Smooth muscle cell (in vitro differentiated cells): ENCODE data around the gene APCDD1L. TPM values are rescaled to one million over a fixed set of nuclear protein-coding genes. Genes with fewer than 3 reads are reported as not detected.

Source experiments
- DNase-seq: peaks from one replicate; lab custom pipeline; 2025; ENCODE audit not compliant: unreplicated experiment; lab: John Stamatoyannopoulos, UW
- H2AFZ ChIP-seq: fragments of 200-600 bp; sonication (generic); 2 replicates; pipeline ENCODE4 v1.6.0; 2016; ENCODE audit warnings: antibody characterized with exemption, low read depth, mild to moderate bottlenecking
- H3F3A ChIP-seq: fragments of 200-600 bp; sonication (generic); 2 replicates; pipeline ENCODE4 v1.6.0; 2017; ENCODE audit warnings: antibody characterized with exemption, low read depth
- H3K27ac ChIP-seq: fragments of 200-600 bp; sonication (generic); 2 replicates; pipeline ENCODE4 v1.5.1; 2016; ENCODE audit warnings: low read depth, mild to moderate bottlenecking
- H3K27me3 ChIP-seq: fragments of 200-600 bp; sonication (generic); 2 replicates; pipeline ENCODE4 v1.6.1; 2016; ENCODE audit warnings: low read depth, mild to moderate bottlenecking
- H3K36me3 ChIP-seq: fragments of 200-600 bp; sonication (generic); 2 replicates; pipeline ENCODE4 v1.5.1; 2016; ENCODE audit warnings: low read depth
- H3K4me1 ChIP-seq: fragments of 200-600 bp; sonication (generic); 2 replicates; pipeline ENCODE4 v1.5.1; 2016; ENCODE audit warnings: low read depth
- H3K4me2 ChIP-seq: fragments of 200-600 bp; sonication (generic); 2 replicates; pipeline ENCODE4 v1.6.0; 2016; ENCODE audit warnings: mild to moderate bottlenecking
- H3K4me3 ChIP-seq: fragments of 200-600 bp; sonication (generic); 2 replicates; pipeline ENCODE4 v1.5.1; 2016; ENCODE audit warnings: mild to moderate bottlenecking
- H3K79me2 ChIP-seq: fragments of 200-600 bp; sonication (generic); 2 replicates; pipeline ENCODE4 v1.6.0; 2016; ENCODE audit warnings: low read depth, mild to moderate bottlenecking
- H3K9ac ChIP-seq: fragments of 200-600 bp; sonication (generic); 2 replicates; pipeline ENCODE4 v1.6.0; 2016; ENCODE audit warnings: low read depth
- H3K9me3 ChIP-seq: fragments of 200-600 bp; sonication (generic); replicated peaks from 2 replicates; pipeline ENCODE4 v1.5.1; 2016; ENCODE audit warnings: low read depth
- H4K20me1 ChIP-seq: fragments of 200-600 bp; sonication (generic); 2 replicates; pipeline ENCODE4 v1.6.0; 2016; ENCODE audit warnings: low read depth
- CTCF ChIP-seq: fragments of 200-600 bp; sonication (generic); IDR thresholded peaks from 2 replicates; pipeline ENCODE4 v1.5.1; 2017; ENCODE audit warnings: borderline replicate concordance, mild to moderate bottlenecking, antibody characterized with exemption; ENCODE audit not compliant: insufficient read depth, poor library complexity, severe bottlenecking
- WGBS: methylation state at CpG from one replicate; pipeline ENCODE4 v1.1.7; 2016; ENCODE audit warnings: low lambda C conversion rate; 5-methylcytosine and 5-hydroxymethylcytosine counted together
- polyA plus RNA-seq: library from polyadenylated mRNA; unstranded; fragments of >200 nt; fragmentation: Nextera tagmentation; extraction: Ambion mirVana; gene quantifications from 2 replicates; pipeline ENCODE4 v1.2.1, GENCODE V29; 2016
- total RNA-seq: library from RNA; depleted of rRNA; stranded (reverse); fragments of >200 nt; gene quantifications from 2 replicates; pipeline ENCODE4 v1.2.3, GENCODE V29; 2014

Gene APCDD1L
- total and polyA plus RNA-seq, 2 experiments from 2014 or later = 9.4 to 18.3 TPM

GRCh38 chr20:58440021-58440767, 75.0 kb downstream of the APCDD1L start:
- Histone ChIP-seq H3K27me3 (no peaks in the 10 kb centered on the region), H3K79me2 (peaks cover 26% of the 10 kb centered on the region), H3K9ac (no peak overlapping the region), H3F3A (no peaks in the 10 kb centered on the region), H3K9me3 (no peaks in the 10 kb centered on the region), H3K36me3 (peaks cover 4% of the 10 kb centered on the region), H3K4me3 (no peak overlapping the region), H4K20me1 (peaks cover 73% of the 10 kb centered on the region), H3K27ac (no peak overlapping the region), H3K4me2 (no peak overlapping the region), H3K4me1 (no peaks in the 10 kb centered on the region), H2AFZ (no peak overlapping the region)
- WGBS = 82% methylated on average over 5 of the region's 5 CpGs
- DNase-seq = no peak
- TF ChIP-seq CTCF = no peak

DNA sequence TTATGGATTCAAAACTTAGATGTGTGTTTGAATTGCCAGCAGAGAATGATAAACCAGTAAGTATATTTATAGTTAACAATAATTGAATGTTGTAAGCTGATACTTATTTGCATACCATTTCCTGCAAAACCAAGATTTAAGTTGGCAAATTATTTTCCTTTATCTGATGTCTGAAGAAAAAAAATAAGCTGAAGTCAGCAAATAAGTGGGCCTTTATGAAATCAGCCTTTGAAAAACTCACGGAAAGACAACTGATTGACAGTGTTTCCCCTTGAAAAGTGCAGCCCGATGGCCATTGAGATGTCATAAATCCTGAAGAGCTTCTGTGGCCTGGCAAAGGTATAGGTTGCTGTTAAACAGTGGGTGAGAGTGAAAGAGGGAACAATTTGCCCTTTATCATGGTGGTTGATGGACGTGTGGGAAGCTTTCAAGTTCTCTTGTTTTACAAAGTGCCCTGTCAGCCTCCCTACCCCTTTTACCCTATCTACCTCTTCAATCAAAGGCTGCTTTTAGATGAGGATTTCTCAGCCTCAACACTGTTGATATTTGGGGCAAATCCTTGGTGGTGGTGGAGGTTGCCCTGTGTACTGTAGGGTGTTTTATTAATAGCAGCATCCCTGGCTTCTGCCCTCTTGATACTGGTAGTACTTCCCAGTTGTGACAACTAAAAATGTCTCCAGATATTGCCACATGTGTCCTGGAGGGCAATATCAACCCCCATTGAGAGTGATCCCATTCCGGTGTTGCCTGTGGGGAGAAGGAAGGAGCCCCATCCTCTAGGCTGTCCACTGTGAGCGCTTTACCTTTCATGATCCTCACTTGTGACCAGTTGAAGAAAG, 76.0 kb downstream of the APCDD1L start:
- Histone ChIP-seq H3K4me2 (no peak overlapping the region), H3K9me3 (no peaks in the 10 kb centered on the region), H3K79me2 (peaks cover 36% of the 10 kb centered on the region), H3K9ac (no peak overlapping the region), H2AFZ (no peak overlapping the region), H3K4me1 (no peaks in the 10 kb centered on the region), H4K20me1 (peaks cover 83% of the 10 kb centered on the region), H3K27me3 (no peaks in the 10 kb centered on the region), H3F3A (no peaks in the 10 kb centered on the region), H3K4me3 (no peak overlapping the region), H3K27ac (no peak overlapping the region), H3K36me3 (peaks cover 4% of the 10 kb centered on the region)
- TF ChIP-seq CTCF = no peak
- WGBS = 85% methylated on average over 5 of the region's 5 CpGs
- DNase-seq = no peak

- H3F3A ChIP-seq = no peaks in the 10 kb centered on the region
- peaks cover 87% of the 10 kb centered on the region for H4K20me1 ChIP-seq
- H3K4me2 ChIP-seq = no peak overlapping the region
- H3K9me3 ChIP-seq = no peaks in the 10 kb centered on the region
- peaks cover 4% of the 10 kb centered on the region for H3K36me3 ChIP-seq
- no peak overlapping the region for H3K27ac ChIP-seq
- no peak for TF ChIP-seq CTCF
- no peak overlapping the region for H2AFZ ChIP-seq
- H3K9ac ChIP-seq = no peak overlapping the region
- H3K79me2 ChIP-seq = peaks cover 40% of the 10 kb centered on the region
- WGBS = 98% methylated on average over 5 of the region's 5 CpGs
- H3K27me3 ChIP-seq = no peaks in the 10 kb centered on the region
- H3K4me3 ChIP-seq = no peak overlapping the region
- no peak for DNase-seq
- H3K4me1 ChIP-seq = no peaks in the 10 kb centered on the region
These were observed 78.1 kb downstream of the APCDD1L start for GRCh38 chr20:58436868-58437645.
